Testis (tissue), 2 donors: ENCODE measurements around the gene RFX2.

Experiments
- POLR2A ChIP-seq: fragments of 450-650 bp; IDR thresholded peaks from one replicate; pipeline ENCODE4 v1.6.1; 2017; ENCODE audit warnings: antibody characterized with exemption, mild to moderate bottlenecking, moderate library complexity
- TF ChIP-seq, protein P1 (sequence below), 3 experiments: fragments of 450-650 bp in 2 of 3; fragments of 200-600 bp in 1 of 3; sonication (generic) in 1 of 3; IDR thresholded peaks; one replicate each; pipeline ENCODE4 v1.5.1; 2016 to 2019; ENCODE audit warnings: antibody characterized with exemption in 3 of 3, mild to moderate bottlenecking in 2 of 3, moderate library complexity in 1 of 3

DNA sequence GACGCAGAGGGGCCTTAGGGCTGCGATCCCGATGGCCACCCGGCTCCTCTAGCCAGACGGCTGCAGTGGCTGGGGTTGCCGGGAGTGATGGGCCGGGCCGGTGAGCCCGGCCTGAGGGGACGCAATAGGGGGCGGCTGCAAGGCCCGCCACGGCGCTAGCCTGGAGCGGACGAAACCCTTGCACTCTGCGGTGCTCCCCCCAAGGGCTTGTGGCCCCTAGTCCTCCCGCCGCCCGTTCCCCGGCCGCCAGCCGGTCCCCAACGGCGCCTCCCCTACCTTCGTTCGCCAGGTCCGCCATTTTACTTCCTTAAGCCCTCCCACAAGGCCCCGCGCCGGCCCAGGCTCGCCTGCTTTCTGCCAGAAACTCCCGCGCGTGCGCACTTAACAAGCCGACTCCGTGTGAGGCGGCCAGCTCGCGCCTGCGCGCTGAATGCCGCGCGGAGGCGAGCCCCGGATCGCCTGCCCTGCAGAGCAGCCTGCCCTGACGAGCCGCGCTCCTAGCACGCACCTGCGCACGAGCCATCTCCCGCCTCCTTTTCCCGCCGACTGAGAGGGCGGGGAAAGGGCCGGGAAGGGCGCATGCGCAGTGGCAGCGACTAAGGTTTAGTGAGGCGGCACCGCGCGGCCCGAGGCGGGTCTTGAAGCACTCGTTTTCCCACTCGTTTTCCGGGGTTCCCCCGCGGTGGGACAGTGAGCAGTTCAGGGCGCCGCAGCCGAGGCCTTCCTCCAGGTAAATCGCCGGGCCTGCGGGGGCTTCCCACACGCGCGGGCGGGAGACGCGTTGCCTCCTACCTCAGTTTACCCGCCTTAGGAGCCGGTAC, 132.3 kb downstream of the RFX2 start, which contains the start of gene RANBP3:
- TF ChIP-seq, protein P1, sequence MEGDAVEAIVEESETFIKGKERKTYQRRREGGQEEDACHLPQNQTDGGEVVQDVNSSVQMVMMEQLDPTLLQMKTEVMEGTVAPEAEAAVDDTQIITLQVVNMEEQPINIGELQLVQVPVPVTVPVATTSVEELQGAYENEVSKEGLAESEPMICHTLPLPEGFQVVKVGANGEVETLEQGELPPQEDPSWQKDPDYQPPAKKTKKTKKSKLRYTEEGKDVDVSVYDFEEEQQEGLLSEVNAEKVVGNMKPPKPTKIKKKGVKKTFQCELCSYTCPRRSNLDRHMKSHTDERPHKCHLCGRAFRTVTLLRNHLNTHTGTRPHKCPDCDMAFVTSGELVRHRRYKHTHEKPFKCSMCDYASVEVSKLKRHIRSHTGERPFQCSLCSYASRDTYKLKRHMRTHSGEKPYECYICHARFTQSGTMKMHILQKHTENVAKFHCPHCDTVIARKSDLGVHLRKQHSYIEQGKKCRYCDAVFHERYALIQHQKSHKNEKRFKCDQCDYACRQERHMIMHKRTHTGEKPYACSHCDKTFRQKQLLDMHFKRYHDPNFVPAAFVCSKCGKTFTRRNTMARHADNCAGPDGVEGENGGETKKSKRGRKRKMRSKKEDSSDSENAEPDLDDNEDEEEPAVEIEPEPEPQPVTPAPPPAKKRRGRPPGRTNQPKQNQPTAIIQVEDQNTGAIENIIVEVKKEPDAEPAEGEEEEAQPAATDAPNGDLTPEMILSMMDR (IDR thresholded peaks at IDR 0.05) = peak in 1 of 3 experiments; percentile 9
- no peak for TF ChIP-seq POLR2A
